ENCODE measurements around the gene XIRP2. TPM values are rescaled to one million over a fixed set of nuclear protein-coding genes. Genes with fewer than 3 reads are reported as not detected.

Gene XIRP2
- total and polyA plus RNA-seq, 10 of the 15 experiments (the other 5 are each of a cell fraction or from before 2014, with no cell fraction given) = 0.03 TPM; not detected in 9

GRCh38 chr2:167198576-167198975 is 310.3 kb downstream of the XIRP2 start:
- TF ChIP-seq PML (IDR thresholded peaks at IDR 0.05; ENCODE audit: low read length) (no peak), NRF1 (conservative IDR thresholded peaks at IDR 0.05; ENCODE audit: low read depth, low read length) (no peak), SMC3 (IDR thresholded peaks at IDR 0.05; ENCODE audit: borderline replicate concordance, low read length) (no peak), ZBTB4 (CRISPR knock-in tag; IDR thresholded peaks at IDR 0.05) (no peak), ZZZ3 (IDR thresholded peaks at IDR 0.05; ENCODE audit: control insufficient read depth, insufficient read length, low read depth) (no peak), YBX1 (IDR thresholded peaks at IDR 0.05) (no peak), NFYB (IDR thresholded peaks at IDR 0.05; ENCODE audit: insufficient read depth, low read depth, low read length) (no peak), CUX1 (IDR thresholded peaks at IDR 0.05; ENCODE audit: insufficient replicate concordance, low read depth, low read length) (no peak), ATF3 (IDR thresholded peaks at IDR 0.05; ENCODE audit: borderline replicate concordance, extremely low read depth, low read depth, low read length) (no peak), KLF5 (IDR thresholded peaks at IDR 0.05; ENCODE audit: partially characterized antibody) (no peak), KDM1A (IDR thresholded peaks at IDR 0.05; ENCODE audit: borderline replicate concordance) (no peak), CEBPB (IDR thresholded peaks at IDR 0.05; ENCODE audit: borderline replicate concordance in 1 of 2, low read depth in 2 of 2, low read length in 2 of 2) (no peak), SREBF1 (IDR thresholded peaks at IDR 0.05; ENCODE audit: low read length) (no peak)
- no peak for DNase-seq (ENCODE audit: low read depth, low spot score)
- Histone ChIP-seq H3K4me1 (ENCODE audit: control insufficient read depth, insufficient read depth, low read length) (no peaks in the 10 kb centered on the region), H3K9ac (ENCODE audit: control insufficient read depth, insufficient read depth, low read length) (no peak overlapping the region), H2AFZ (ENCODE audit: control insufficient read depth, low read depth, low read length) (no peak overlapping the region), H3K27ac (ENCODE audit: control insufficient read depth, insufficient read depth) (no peak overlapping the region), H3K27me3 (replicated peaks in 1 of 2; ENCODE audit: control insufficient read depth in 2 of 2, insufficient read depth in 2 of 2, low read length in 1 of 2) (no peaks in the 10 kb centered on the region), H3K79me2 (ENCODE audit: control insufficient read depth, insufficient read depth, low read length) (no peaks in the 10 kb centered on the region), H3K4me3 (no peak overlapping the region), H3K4me2 (ENCODE audit: control insufficient read depth, insufficient read depth) (no peak overlapping the region), H3K9me3 (replicated peaks; ENCODE audit: control insufficient read depth, insufficient read depth, low read length) (no peaks in the 10 kb centered on the region), H3K36me3 (ENCODE audit: control insufficient read depth in 2 of 2, insufficient read depth in 2 of 2, low read length in 1 of 2) (no peaks in the 10 kb centered on the region), H4K20me1 (ENCODE audit: control insufficient read depth, insufficient read depth) (no peaks in the 10 kb centered on the region)
- no peak for FAIRE-seq
- BruUV-seq (replicated peaks) = no TSS peak
- ChIA-PET SMC1A (ENCODE audit: uncharacterized antibody, unreplicated experiment) (no interaction called here), POLR2A (no interaction called here), RAD21 (ENCODE audit: unreplicated experiment) (no interaction called here), CTCF (no interaction called here)
- ATAC-seq = no peak
- 30% methylated on average over 2 of the region's 2 CpGs for WGBS (ENCODE audit: insufficient coverage, insufficient replicate concordance, low lambda C conversion rate, missing lambda C conversion rate)
- intact Hi-C loops (cut with micrococcal nuclease; ENCODE audit: unreplicated experiment) = no loop called here
- in situ Hi-C loops (cut with MboI) = no loop called here
